Spinal cord (tissue), 10 donors: ENCODE data around the gene ARHGEF11. TPM values are rescaled to one million over a fixed set of nuclear protein-coding genes. Genes with fewer than 3 reads are reported as not detected.

ENCODE experiments used
- DNase-seq, 6 donors: peaks; one replicate each; pipeline versions ENCODE4 v3.0.0 to v3.0.0-alpha.2; 2013 to 2015; ENCODE audit warnings: low spot score in 6 of 6, low read depth in 4 of 6
- H3K27ac ChIP-seq: one replicate; pipeline ENCODE4 v1.5.1; 2013; ENCODE audit warnings: low read depth, low read length, control low read depth
- H3K27me3 ChIP-seq: one replicate; pipeline ENCODE4 v1.6.1; 2013; ENCODE audit warnings: low read length; ENCODE audit not compliant: control insufficient read depth, insufficient read depth
- H3K36me3 ChIP-seq: one replicate; pipeline ENCODE4 v1.6.1; 2013; ENCODE audit warnings: low read length; ENCODE audit not compliant: control insufficient read depth, insufficient read depth
- H3K4me1 ChIP-seq: one replicate; pipeline ENCODE4 v1.6.1; 2013; ENCODE audit warnings: low read length; ENCODE audit not compliant: control insufficient read depth, insufficient read depth
- H3K4me3 ChIP-seq: one replicate; pipeline ENCODE4 v1.5.1; 2013; ENCODE audit warnings: low read depth, low read length, control low read depth
- H3K9me3 ChIP-seq: one replicate; pipeline ENCODE4 v1.6.1; 2013; ENCODE audit warnings: low read length; ENCODE audit not compliant: control insufficient read depth, insufficient read depth
- WGBS: methylation state at CpG from one replicate; pipeline ENCODE4 v1.1.5; 2013; ENCODE audit warnings: missing lambda C conversion rate; ENCODE audit not compliant: insufficient coverage; 5-methylcytosine and 5-hydroxymethylcytosine counted together
- polyA plus RNA-seq, 2 donors: library from polyadenylated mRNA; unstranded; fragments of 120-200 nt; gene quantifications; one replicate each; pipeline ENCODE4 v1.2.1, GENCODE V29; 2013; ENCODE audit not compliant: insufficient read length in 2 of 2
- small RNA-seq: library from RNA; depleted of rRNA; stranded (forward); fragments of <200 nt; gene quantifications from one replicate; pipeline ENCODE3, GENCODE V24; 2014; ENCODE audit warnings: low replicate concordance
- total RNA-seq, 2 donors: library from RNA; depleted of rRNA in 1 of 2; stranded (reverse); fragments of 120-200 nt in 1 of 2; fragments of >200 nt in 1 of 2; gene quantifications; one replicate each; pipeline versions ENCODE4 v1.2.3 to v1.2.4, GENCODE V29; 2013 to 2014
- donor health status: healthy.

ARHGEF11 gene
- total and polyA plus RNA-seq, 4 donors, result 38.6 to 60.1 (median 47.8) TPM

- H3K9me3 ChIP-seq, result no peaks in the 10 kb centered on the region
- peak; percentile 53 to 93 (median 70) for DNase-seq
- H3K27ac ChIP-seq, result no peak overlapping the region
- H3K4me3 ChIP-seq, result no peak overlapping the region
- H3K27me3 ChIP-seq, result peaks cover 54% of the 10 kb centered on the region
- H3K4me1 ChIP-seq, result peaks cover 36% of the 10 kb centered on the region
- WGBS, result 43% methylated on average over 6 of the region's 8 CpGs
- H3K36me3 ChIP-seq, result no peaks in the 10 kb centered on the region
These were observed 155.6 kb downstream of the ARHGEF11 start for GRCh38 chr1:156889802-156890580.

DNA sequence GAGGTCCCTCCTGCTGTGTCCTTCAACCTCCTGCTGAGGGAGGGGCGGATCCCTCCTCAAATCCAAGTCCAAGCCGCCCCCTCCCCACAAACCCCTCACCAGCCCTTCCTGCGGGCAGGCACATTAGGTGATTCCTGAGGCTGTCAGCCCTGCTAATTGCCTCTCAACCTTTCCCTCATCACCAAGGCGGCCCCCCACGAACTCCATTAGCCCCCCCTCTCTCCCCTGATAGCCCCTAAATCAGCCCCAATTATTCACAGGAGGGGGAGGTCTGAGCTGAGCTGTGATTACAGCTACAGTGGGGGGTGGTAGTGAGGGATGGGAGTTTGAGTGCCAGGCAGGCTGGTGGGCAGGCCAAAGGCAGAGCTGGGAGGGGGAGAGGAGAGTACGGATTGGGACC, 157.8 kb downstream of the ARHGEF11 start:
- no peaks in the 10 kb centered on the region for H3K36me3 ChIP-seq
- no peak overlapping the region for H3K4me3 ChIP-seq
- H3K9me3 ChIP-seq, result no peaks in the 10 kb centered on the region
- peaks cover 50% of the 10 kb centered on the region for H3K27me3 ChIP-seq
- no peak overlapping the region for H3K27ac ChIP-seq
- 18% methylated on average over 2 of the region's 6 CpGs for WGBS
- no peak for DNase-seq
- H3K4me1 ChIP-seq, result peaks cover 27% of the 10 kb centered on the region

GRCh38 chr1:156887317-156887716, 158.2 kb downstream of the ARHGEF11 start:
- no peak for DNase-seq
- H3K4me3 ChIP-seq, result no peak overlapping the region
- H3K9me3 ChIP-seq, result no peaks in the 10 kb centered on the region
- no peaks in the 10 kb centered on the region for H3K36me3 ChIP-seq
- H3K4me1 ChIP-seq, result peaks cover 23% of the 10 kb centered on the region
- H3K27ac ChIP-seq, result no peak overlapping the region
- H3K27me3 ChIP-seq, result peaks cover 47% of the 10 kb centered on the region
- no CpG with 5 or more reads among the region's 3 CpGs for WGBS

- Histone ChIP-seq H3K4me3 (no peak overlapping the region), H3K27me3 (peaks cover 41% of the 10 kb centered on the region), H3K4me1 (peaks cover 17% of the 10 kb centered on the region), H3K9me3 (no peaks in the 10 kb centered on the region), H3K27ac (no peak overlapping the region), H3K36me3 (no peaks in the 10 kb centered on the region)
- 14% methylated on average over 1 of the region's 6 CpGs for WGBS
- DNase-seq, result no peak
These were observed 158.8 kb downstream of the ARHGEF11 start for GRCh38 chr1:156886583-156887281.

- no peaks in the 10 kb centered on the region for H3K9me3 ChIP-seq
- peaks cover 34% of the 10 kb centered on the region for H3K27me3 ChIP-seq
- WGBS, result 71% methylated on average over 5 of the region's 13 CpGs
- peaks cover 17% of the 10 kb centered on the region for H3K4me1 ChIP-seq
- no peak for DNase-seq
- H3K27ac ChIP-seq, result no peak overlapping the region
- no peak overlapping the region for H3K4me3 ChIP-seq
- no peaks in the 10 kb centered on the region for H3K36me3 ChIP-seq
These were observed 159.6 kb downstream of the ARHGEF11 start for GRCh38 chr1:156885880-156886355.

DNA sequence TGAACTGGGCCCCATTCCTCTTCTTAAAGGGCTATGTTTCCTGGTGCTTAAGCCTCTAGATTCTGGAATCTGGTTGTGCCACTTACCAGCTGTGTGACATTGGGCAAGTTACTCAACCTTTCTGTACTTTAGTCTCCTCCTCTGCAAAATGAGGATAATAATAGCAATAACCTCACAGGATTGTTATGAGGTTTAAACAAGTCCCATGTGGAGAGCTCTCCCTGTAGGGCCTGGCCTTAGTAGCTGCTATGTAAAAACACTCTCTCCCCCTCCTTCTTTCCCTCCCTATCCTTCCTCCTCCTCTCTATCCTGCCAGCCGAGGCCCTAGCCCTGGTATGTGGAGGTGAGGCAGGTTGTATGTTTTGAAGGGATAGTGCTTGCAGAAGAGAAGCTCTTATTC, 160.2 kb downstream of the ARHGEF11 start:
- Histone ChIP-seq H3K36me3 (no peaks in the 10 kb centered on the region), H3K4me1 (peaks cover 17% of the 10 kb centered on the region), H3K4me3 (no peak overlapping the region), H3K27ac (no peak overlapping the region), H3K27me3 (peaks cover 34% of the 10 kb centered on the region), H3K9me3 (no peaks in the 10 kb centered on the region)
- no CpG with 5 or more reads among the region's 1 CpG for WGBS
- no peak for DNase-seq

Small RNAs within 50 kb of the gene (small RNA-seq; reads per million reads assigned to genes)
- gene MIR765 (0.12 reads per million), gene RN7SL612P (not detected)

Other genes with a start within 250 kb of the ARHGEF11 start
- gene SH2D2A, start 228.9 kb downstream of the ARHGEF11 start, total RNA-seq, result under 1 TPM in 1 of 2 donors, not detected in 1; 0.33 TPM
- under 1 TPM; 0.51 to 0.53 TPM for gene SH2D2A, start 228.9 kb downstream of the ARHGEF11 start, polyA plus RNA-seq
- 1 to 10 TPM in 1 of 2 donors, under 1 TPM in 1; 0.40 to 5.2 TPM for gene INSRR, start 186.6 kb downstream of the ARHGEF11 start, total RNA-seq
- 1 to 10 TPM in 1 of 2 donors, under 1 TPM in 1; 0.70 to 3.4 TPM for gene INSRR, start 186.6 kb downstream of the ARHGEF11 start, polyA plus RNA-seq
- 10 to 100 TPM in 1 of 2 donors, 1 to 10 TPM in 1; 2.6 to 13.5 TPM for gene NTRK1, start 184.9 kb downstream of the ARHGEF11 start, total RNA-seq
- 1 to 10 TPM; 1.7 to 2.8 TPM for gene NTRK1, start 184.9 kb downstream of the ARHGEF11 start, polyA plus RNA-seq
- gene PEAR1, start 152.0 kb downstream of the ARHGEF11 start, total RNA-seq, result 10 to 100 TPM in 1 of 2 donors, 1 to 10 TPM in 1; 3.5 to 12.7 TPM
- gene PEAR1, start 152.0 kb downstream of the ARHGEF11 start, polyA plus RNA-seq, result 10 to 100 TPM in 1 of 2 donors, 1 to 10 TPM in 1; 5.6 to 11.6 TPM
- gene LRRC71, start 125.1 kb downstream of the ARHGEF11 start, total RNA-seq, result 1 to 10 TPM in 1 of 2 donors, under 1 TPM in 1; 0.30 to 4.5 TPM
- 1 to 10 TPM; 8.0 to 8.5 TPM for gene LRRC71, start 125.1 kb downstream of the ARHGEF11 start, polyA plus RNA-seq
- gene ETV3L, start 54.1 kb upstream of the ARHGEF11 start, total RNA-seq, result under 1 TPM; 0.10 to 0.11 TPM
- under 1 TPM in 1 of 2 donors, not detected in 1; 0.17 TPM for gene ETV3L, start 54.1 kb upstream of the ARHGEF11 start, polyA plus RNA-seq
- 10 to 100 TPM; 14.3 to 15.5 TPM for gene ETV3, start 92.7 kb upstream of the ARHGEF11 start, total RNA-seq
- 10 to 100 TPM; 12.0 to 12.1 TPM for gene ETV3, start 92.7 kb upstream of the ARHGEF11 start, polyA plus RNA-seq